ENCODE measurements around the gene MRPL38. TPM values are rescaled to one million over a fixed set of nuclear protein-coding genes. Genes with fewer than 3 reads are reported as not detected.
"Not testable (repeated sequence)": the region's sequence is repeated elsewhere in the genome, so short reads cannot be mapped to it uniquely, and the experiment has no call there.

The MRPL38 gene
- polyA plus RNA-seq, 3 donors, result 91.2 to 114 (median 97.4) TPM

- DNase-seq, result no peak
These were observed 4.8 kb downstream of the MRPL38 start for GRCh38 chr17:75899767-75900468.

DNA sequence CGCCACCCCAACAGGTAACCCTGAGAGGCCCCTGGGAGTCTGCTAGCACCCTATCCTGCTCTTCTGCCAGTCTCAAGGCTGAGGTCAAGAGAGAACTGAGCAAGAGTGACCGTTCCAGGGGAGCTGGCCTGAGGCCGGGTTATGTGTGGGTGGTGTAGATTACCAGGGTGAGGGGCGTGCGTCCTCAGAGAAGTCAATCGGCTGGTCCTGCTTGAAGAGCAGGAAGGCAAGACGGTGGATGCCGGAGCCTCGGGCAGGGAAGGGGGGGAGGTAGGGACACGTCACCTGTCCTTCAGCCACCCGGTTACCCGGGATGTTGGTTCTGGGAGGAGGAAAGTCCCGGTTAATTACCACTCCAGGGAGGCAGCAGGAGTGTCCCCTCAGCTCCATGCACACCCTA lies 5.3 kb downstream of the MRPL38 start:
- DNase-seq, result no peak

GRCh38 chr17:75898791-75899190 lies 5.9 kb downstream of the MRPL38 start:
- DNase-seq, result no peak

DNA sequence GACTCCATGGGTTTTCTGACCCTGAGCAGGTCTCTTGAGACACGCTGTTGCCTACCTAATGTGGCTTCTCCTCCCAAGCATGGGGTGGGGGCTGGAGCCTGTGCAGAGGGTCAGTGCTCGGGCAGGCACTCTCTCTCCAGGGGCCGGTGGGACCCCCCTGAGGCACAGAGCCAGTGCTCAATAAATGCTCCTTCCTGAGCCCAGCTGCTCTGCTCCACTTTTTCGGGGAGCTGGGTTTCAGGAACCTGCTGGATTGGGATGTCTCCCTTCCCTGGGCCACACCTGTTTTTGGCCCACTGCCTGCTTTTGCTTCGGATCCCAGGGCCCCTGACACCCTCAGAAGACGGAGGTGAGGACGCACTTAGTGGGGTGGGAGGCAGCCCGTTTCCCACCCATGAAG lies 6.6 kb downstream of the MRPL38 start:
- no peak for DNase-seq

GRCh38 chr17:75897160-75898019 lies 7.3 kb downstream of the MRPL38 start:
- no peak for DNase-seq

DNA sequence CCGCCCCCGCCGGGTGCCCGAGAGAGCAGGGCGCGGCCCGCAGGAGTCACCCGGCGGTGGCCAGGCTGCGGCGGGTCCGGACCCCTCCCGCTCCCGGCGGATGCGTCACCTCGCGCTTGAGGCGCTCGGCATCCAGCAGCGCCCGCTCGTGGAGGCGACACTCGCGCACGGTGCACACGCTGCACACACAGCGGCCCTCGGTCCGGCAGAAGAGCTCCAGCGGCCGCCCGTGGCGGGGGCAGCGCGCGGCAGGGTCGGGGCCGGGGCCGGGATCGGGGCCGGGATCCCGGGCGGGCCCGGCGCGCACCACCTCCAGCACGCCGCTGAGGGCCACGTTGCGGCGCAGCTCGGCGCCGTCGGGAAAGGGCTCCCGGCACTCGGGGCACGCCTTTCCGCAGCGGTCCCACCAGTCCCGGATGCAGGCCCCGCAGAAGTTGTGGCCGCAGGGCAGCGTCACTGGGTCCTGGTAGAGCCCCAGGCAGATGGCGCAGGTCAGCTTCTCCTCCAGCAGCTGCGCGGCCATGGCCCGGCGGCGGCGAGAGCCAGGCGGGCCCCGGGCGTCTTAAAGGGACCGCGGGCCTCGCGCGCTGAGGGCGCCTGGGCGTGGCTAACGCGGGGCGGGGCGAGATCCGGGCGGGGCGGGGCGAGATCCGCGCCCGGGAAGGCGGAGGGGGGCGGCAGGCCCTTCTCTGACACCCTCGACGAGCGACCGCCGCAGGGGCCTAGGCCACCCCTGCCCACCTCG lies 8.1 kb downstream of the MRPL38 start, which contains the start of gene TRIM65:
TSS of gene TRIM65 (minus strand) at position 537 of the 745 bp plus-strand sequence. CDS start at position 523, 14 bp downstream.
- DNase-seq, result peak; percentile 69

GRCh38 chr17:75895370-75896155 lies 9.1 kb downstream of the MRPL38 start:
- no peak for DNase-seq

DNA sequence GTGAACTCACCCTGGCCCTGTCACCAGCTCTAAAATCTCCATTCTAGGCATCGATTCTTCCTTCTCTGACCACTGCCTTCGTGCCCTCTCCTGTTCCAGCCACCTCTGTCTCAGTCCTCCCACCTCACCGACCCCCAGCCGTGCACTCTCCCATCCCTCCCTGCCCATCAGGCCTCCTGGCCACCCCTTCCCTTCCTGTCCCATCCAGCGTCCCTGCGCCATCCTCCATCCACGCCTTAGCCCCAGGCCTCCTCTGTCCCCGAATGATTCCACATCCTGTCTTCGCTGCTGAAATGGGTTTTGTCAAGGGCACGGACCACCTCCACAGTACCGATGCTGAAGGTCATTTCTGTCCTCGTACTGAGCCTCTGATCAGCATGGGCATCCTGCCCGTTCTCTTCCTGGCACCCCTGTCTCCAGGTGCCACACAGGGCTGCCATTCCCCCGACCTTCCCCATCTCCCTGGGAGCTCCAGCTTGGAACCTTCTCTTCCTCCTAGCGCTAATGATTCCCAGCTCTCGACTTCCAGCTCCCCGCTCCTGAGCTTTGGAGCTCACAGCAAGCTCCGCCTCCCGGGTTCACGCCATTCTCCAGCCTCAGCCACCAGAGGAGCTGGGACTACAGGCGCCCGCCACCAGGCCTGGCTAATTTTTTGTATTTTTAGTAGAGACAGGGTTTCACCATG lies 10.5 kb downstream of the MRPL38 start:
- DNase-seq, result no peak

- no peak for DNase-seq
These were observed 11.2 kb downstream of the MRPL38 start for GRCh38 chr17:75893305-75894048.

- DNase-seq, result no peak
These were observed 12.0 kb downstream of the MRPL38 start for GRCh38 chr17:75892556-75893224.

GRCh38 chr17:75891605-75892555 lies 12.8 kb downstream of the MRPL38 start:
- no peak for DNase-seq

GRCh38 chr17:75891022-75891604 lies 13.6 kb downstream of the MRPL38 start:
- no peak for DNase-seq

DNA sequence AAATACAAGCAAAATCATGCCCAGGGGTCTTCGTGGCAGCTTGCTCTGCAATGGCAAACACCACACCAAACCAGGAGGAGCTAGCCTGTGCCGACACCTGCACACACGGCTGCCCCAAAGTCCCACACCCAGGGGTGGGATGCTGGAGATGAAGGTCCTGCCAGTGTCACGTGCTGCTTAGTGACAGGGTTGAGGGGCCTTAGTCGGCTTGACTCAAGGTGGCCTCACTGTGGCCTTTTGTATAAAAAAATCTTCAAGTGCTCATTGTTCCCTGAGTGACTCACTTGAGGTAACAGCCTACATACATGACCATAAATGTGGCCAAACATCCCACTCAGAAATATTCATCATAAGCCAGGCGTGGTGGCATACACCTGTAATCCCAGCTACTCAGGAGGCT lies 15.2 kb downstream of the MRPL38 start:
- DNase-seq, result no peak

DNA sequence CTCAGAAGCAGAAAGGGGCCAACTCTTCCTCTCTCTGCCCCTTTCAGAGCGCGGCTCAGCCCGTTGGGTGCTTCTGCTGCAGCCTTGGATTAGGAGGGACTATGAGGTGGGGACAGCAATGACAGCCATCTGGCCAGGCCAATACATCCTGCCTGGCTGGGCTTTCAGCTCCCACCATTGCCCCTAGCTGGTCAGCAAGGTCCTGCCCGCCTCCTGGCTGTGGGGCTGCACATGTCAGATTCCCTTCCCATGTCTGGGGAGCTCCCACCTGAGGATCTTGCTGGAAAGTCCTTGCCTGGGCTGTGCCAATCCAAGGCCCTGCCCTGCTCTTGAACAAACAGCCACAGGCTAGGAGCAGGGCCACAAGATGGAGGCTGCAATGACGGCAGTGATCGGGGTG lies 16.2 kb downstream of the MRPL38 start:
- DNase-seq, result no peak

DNA sequence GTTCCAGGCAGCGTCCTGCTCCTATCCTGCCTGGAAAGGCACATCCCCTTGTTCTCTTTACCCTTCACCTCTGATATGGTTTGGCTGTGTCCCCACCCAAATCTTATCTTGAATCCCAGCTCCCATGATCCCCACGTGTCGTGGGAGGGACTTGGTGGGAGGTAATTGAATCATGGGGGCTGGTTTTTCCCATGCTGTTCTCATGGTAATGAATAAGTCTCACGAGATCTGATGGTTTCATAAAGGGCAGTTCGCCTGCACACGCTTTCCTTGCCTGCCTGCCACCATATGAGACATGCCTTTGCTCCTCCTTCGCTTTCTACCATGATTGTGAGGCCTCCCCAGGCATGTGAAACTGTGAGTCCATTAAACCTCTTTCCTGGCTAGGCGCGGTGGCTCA lies 18.8 kb downstream of the MRPL38 start:
- not testable (repeated sequence) for DNase-seq

- DNase-seq, result no peak
These were observed 19.3 kb downstream of the MRPL38 start for GRCh38 chr17:75885431-75885830.

GRCh38 chr17:75881678-75882454 lies 22.8 kb downstream of the MRPL38 start:
- no peak for DNase-seq

Measured in renal pelvis (tissue), 4 donors.